Endothelial cell of umbilical vein (primary cell): ENCODE measurements around the gene MGME1. TPM values are rescaled to one million over a fixed set of nuclear protein-coding genes. Genes with fewer than 3 reads are reported as not detected.

Experiments
- BruUV-seq: library from RNA; stranded (reverse); fragments of 400-500 nt; replicated peaks from 2 replicates; lab custom pipeline; 2021; lab: Mats Ljungman, UMichigan
- CTCF ChIA-PET: fragments of 300-600, 350-600 bp; sonication (Branson Sonifier 250); formaldehyde crosslinking; loops from one replicate; lab custom pipeline; 2021; ENCODE audit warnings: antibody characterized with exemption, inconsistent platforms; lab: Charles Lee
- POLR2A ChIA-PET: fragments of 300-600, 350-600 bp; sonication (Branson Sonifier 250); formaldehyde crosslinking; loops from one replicate; lab custom pipeline; 2021; ENCODE audit warnings: antibody characterized with exemption, inconsistent platforms; lab: Charles Lee
- DNase-seq: peaks from one replicate; pipeline ENCODE4 v3.0.0-alpha.2; 2011; ENCODE audit warnings: low read depth, low spot score
- FAIRE-seq: peaks from 2 replicates; lab custom pipeline; 2011; peaks lifted over from hg19 to GRCh38; lab: Jason Lieb, UNC
- H2AFZ ChIP-seq: 2 replicates; pipeline ENCODE4 v1.6.0; 2012; ENCODE audit warnings: low read depth, low read length, control low read depth, inconsistent platforms
- H3K27ac ChIP-seq: 2 replicates; pipeline ENCODE4 v1.5.1; 2011; ENCODE audit warnings: low read depth, mild to moderate bottlenecking, control low read depth, low read length, moderate library complexity; ENCODE audit not compliant: insufficient read depth
- H3K27me3 ChIP-seq, 2 experiments: 2 replicates each; pipeline versions ENCODE4 v1.6.0 to v1.6.1; 2011; ENCODE audit warnings: low read length in 2 of 2, mixed read lengths in 1 of 2; ENCODE audit not compliant: control insufficient read depth in 2 of 2, insufficient read depth in 2 of 2
- H3K36me3 ChIP-seq, 2 experiments: 2 replicates in 1 of 2; 3 replicates in 1 of 2; pipeline ENCODE4 v1.5.1; 2011; ENCODE audit warnings: low read length in 2 of 2, mild to moderate bottlenecking in 1 of 2, moderate library complexity in 1 of 2; ENCODE audit not compliant: control insufficient read depth in 2 of 2, insufficient read depth in 2 of 2; ENCODE audit errors: extremely low read depth in 1 of 2
- H3K4me1 ChIP-seq: 3 replicates; pipeline ENCODE4 v1.5.1; 2011; ENCODE audit warnings: mild to moderate bottlenecking, low read length; ENCODE audit not compliant: control insufficient read depth, insufficient read depth; ENCODE audit errors: extremely low read depth
- H3K4me2 ChIP-seq: 2 replicates; pipeline ENCODE4 v1.6.1; 2011; ENCODE audit warnings: low read length, control low read depth, mixed read lengths; ENCODE audit not compliant: insufficient read depth
- H3K4me3 ChIP-seq, 3 experiments: fragments of 200-600 bp in 1 of 3; sonication (generic), shearing (Covaris generic) in 1 of 3; replicated peaks in 1 of 3; 2 replicates each; pipeline ENCODE4 v1.5.1; 2011 to 2016; ENCODE audit warnings: control low read depth in 3 of 3, low read length in 3 of 3, mild to moderate bottlenecking in 2 of 3, inconsistent platforms in 1 of 3, low read depth in 1 of 3, moderate library complexity in 1 of 3; ENCODE audit not compliant: insufficient read depth in 1 of 3
- H3K79me2 ChIP-seq: 2 replicates; pipeline ENCODE4 v1.6.0; 2012; ENCODE audit warnings: low read length, inconsistent platforms; ENCODE audit not compliant: control insufficient read depth, insufficient read depth
- H3K9ac ChIP-seq: replicated peaks from 2 replicates; pipeline ENCODE3; 2011; ENCODE audit warnings: low read length, control low read depth; ENCODE audit not compliant: insufficient read depth; ENCODE audit errors: extremely low read depth
- H3K9me1 ChIP-seq: replicated peaks from 3 replicates; pipeline ENCODE4 v1.6.0; 2011; ENCODE audit warnings: mild to moderate bottlenecking, low read length; ENCODE audit not compliant: control insufficient read depth, insufficient read depth; ENCODE audit errors: extremely low read depth
- H3K9me3 ChIP-seq: replicated peaks from 2 replicates; pipeline ENCODE4 v1.5.1; 2012; ENCODE audit warnings: low read length, inconsistent platforms; ENCODE audit not compliant: control insufficient read depth, insufficient read depth
- H4K20me1 ChIP-seq: replicated peaks from 2 replicates; pipeline ENCODE3; 2011; ENCODE audit warnings: mild to moderate bottlenecking, low read length; ENCODE audit not compliant: control insufficient read depth, insufficient read depth; ENCODE audit errors: extremely low read depth
- EZH2 ChIP-seq: IDR thresholded peaks from 2 replicates; pipeline ENCODE4 v1.6.1; 2012; ENCODE audit warnings: borderline replicate concordance, low read depth, mild to moderate bottlenecking, moderate library complexity, low read length, inconsistent platforms; ENCODE audit not compliant: severe bottlenecking
- FOS ChIP-seq: IDR thresholded peaks from 2 replicates; pipeline ENCODE4 v1.6.1; 2011; ENCODE audit warnings: mild to moderate bottlenecking, low read length, moderate library complexity, borderline replicate concordance; ENCODE audit not compliant: insufficient read depth
- GATA2 ChIP-seq: IDR thresholded peaks from 2 replicates; pipeline ENCODE4 v1.7.0; 2011; ENCODE audit warnings: low read depth, mild to moderate bottlenecking, moderate library complexity, mixed read lengths, low read length; ENCODE audit not compliant: insufficient read length, insufficient read depth
- JUN ChIP-seq: IDR thresholded peaks from 2 replicates; pipeline ENCODE4 v1.6.1; 2011; ENCODE audit warnings: borderline replicate concordance, low read depth; ENCODE audit not compliant: insufficient read length, insufficient read depth
- MYC ChIP-seq: IDR thresholded peaks from one replicate; pipeline ENCODE4 v1.6.1; 2011; ENCODE audit warnings: mild to moderate bottlenecking, low read depth, low read length
- POLR2A ChIP-seq: IDR thresholded peaks from 2 replicates; pipeline ENCODE4 v1.6.1; 2012; ENCODE audit warnings: low read depth, mild to moderate bottlenecking, control low read depth, low read length
- POLR2AphosphoS5 ChIP-seq: IDR thresholded peaks from 2 replicates; pipeline ENCODE4 v1.6.1; 2012; ENCODE audit warnings: low read depth, mild to moderate bottlenecking, control low read depth, low read length, moderate library complexity; ENCODE audit not compliant: insufficient read depth
- dilution Hi-C: fragments of 300-500 bp; cut with MboI; formaldehyde crosslinking; loops from one replicate; pipeline ENCODE4 v1.15.0; 2019; ENCODE audit warnings: low sequenced_read_pairs; ENCODE audit not compliant: extremely low pct_ligation_motif_present
- intact Hi-C: fragments of 100-400 bp; cut with micrococcal nuclease; formaldehyde crosslinking; loops from one replicate; pipeline ENCODE4 v1.10.0; 2022
- polyA plus RNA-seq, 4 experiments: library from polyadenylated mRNA; depleted of rRNA in 3 of 4; stranded (reverse) in 3 of 4; unstranded in 1 of 4; fragments of >200 nt; gene quantifications; 2 replicates each; pipeline versions ENCODE4 v1.2.1 to v1.2.3, GENCODE V29; 2011 to 2012; ENCODE audit warnings: missing spikeins in 1 of 4
- total RNA-seq: library from RNA; stranded (reverse); gene quantifications from 2 replicates; pipeline ENCODE4 v1.2.3, GENCODE V29; 2021
- TF ChIP-seq, protein P1 (sequence below): IDR thresholded peaks from 2 replicates; pipeline ENCODE4 v1.6.1; 2011; ENCODE audit not compliant: insufficient read depth, insufficient read length
- TF ChIP-seq, protein P2 (sequence below), 2 donors: IDR thresholded peaks; 1 replicate in 1 of 2; 2 replicates in 1 of 2; pipeline ENCODE4 v1.5.1; 2011; ENCODE audit warnings: low read length in 2 of 2, mild to moderate bottlenecking in 2 of 2, moderate library complexity in 2 of 2, control low read depth in 1 of 2, inconsistent platforms in 1 of 2, low read depth in 1 of 2; ENCODE audit not compliant: insufficient read depth in 1 of 2; ENCODE audit errors: extremely low read depth in 1 of 2

Gene MGME1
- total and polyA plus RNA-seq, 2 donors (not counting 3 experiments of a cell fraction or from before 2014, with no cell fraction given) = 8.9 to 26.2 TPM

DNA sequence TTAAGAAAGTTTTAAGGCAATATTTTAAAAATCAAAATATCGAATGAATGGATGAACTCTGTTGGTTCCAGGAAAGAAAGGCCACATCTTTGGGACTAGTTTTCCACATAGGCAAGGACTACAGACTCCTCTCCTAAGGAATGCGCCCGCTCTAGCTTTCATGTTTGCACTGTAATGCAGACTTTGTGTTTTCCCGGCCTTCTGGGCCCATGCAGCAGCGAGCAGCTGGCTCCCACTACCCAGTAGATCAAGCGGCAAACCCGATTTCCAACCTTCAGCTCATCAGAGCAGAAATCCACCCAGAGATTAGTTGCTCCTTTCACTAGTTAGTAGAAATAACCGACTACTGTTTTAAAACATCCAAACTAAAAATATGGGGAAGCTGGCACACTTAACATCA lies 61.2 kb downstream of the MGME1 start:
- no peak overlapping the region for H3K4me2 ChIP-seq
- no peaks in the 10 kb centered on the region for H4K20me1 ChIP-seq
- H3K79me2 ChIP-seq = no peaks in the 10 kb centered on the region
- ChIA-PET CTCF (no interaction called here), POLR2A (no interaction called here)
- dilution Hi-C loops = no loop called here
- no peaks in the 10 kb centered on the region for H3K9me3 ChIP-seq
- H3K9me1 ChIP-seq = no peaks in the 10 kb centered on the region
- H3K36me3 ChIP-seq = no peaks in the 10 kb centered on the region
- intact Hi-C loops = no loop called here
- no peak overlapping the region for H3K9ac ChIP-seq
- H3K27me3 ChIP-seq = no peaks in the 10 kb centered on the region
- FAIRE-seq = no peak
- H3K4me1 ChIP-seq = no peaks in the 10 kb centered on the region
- no peak for DNase-seq
- no peak overlapping the region for H3K4me3 ChIP-seq
- TF ChIP-seq POLR2A (no peak), EZH2 (no peak), POLR2AphosphoS5 (no peak), MYC (no peak), FOS (no peak), GATA2 (no peak), JUN (no peak)
- TF ChIP-seq, protein P1, sequence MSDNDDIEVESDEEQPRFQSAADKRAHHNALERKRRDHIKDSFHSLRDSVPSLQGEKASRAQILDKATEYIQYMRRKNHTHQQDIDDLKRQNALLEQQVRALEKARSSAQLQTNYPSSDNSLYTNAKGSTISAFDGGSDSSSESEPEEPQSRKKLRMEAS = no peak
- TF ChIP-seq, protein P2, sequence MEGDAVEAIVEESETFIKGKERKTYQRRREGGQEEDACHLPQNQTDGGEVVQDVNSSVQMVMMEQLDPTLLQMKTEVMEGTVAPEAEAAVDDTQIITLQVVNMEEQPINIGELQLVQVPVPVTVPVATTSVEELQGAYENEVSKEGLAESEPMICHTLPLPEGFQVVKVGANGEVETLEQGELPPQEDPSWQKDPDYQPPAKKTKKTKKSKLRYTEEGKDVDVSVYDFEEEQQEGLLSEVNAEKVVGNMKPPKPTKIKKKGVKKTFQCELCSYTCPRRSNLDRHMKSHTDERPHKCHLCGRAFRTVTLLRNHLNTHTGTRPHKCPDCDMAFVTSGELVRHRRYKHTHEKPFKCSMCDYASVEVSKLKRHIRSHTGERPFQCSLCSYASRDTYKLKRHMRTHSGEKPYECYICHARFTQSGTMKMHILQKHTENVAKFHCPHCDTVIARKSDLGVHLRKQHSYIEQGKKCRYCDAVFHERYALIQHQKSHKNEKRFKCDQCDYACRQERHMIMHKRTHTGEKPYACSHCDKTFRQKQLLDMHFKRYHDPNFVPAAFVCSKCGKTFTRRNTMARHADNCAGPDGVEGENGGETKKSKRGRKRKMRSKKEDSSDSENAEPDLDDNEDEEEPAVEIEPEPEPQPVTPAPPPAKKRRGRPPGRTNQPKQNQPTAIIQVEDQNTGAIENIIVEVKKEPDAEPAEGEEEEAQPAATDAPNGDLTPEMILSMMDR (IDR thresholded peaks at IDR 0.05; ENCODE audit: extremely low read depth in 1 of 2, insufficient read depth in 1 of 2, low read depth in 1 of 2, low read length in 2 of 2) = no peak
- BruUV-seq = no TSS peak
- no peak overlapping the region for H3K27ac ChIP-seq
- no peak overlapping the region for H2AFZ ChIP-seq
